Gastrocnemius medialis (tissue), 4 donors: ENCODE measurements around the gene SMARCB1. TPM values are rescaled to one million over a fixed set of nuclear protein-coding genes. Genes with fewer than 3 reads are reported as not detected.

Source experiments
- ATAC-seq, 2 donors: fragments of 150-250 bp; one replicate each; pipeline ENCODE4 v1.9.1; 2016
- DNase-seq, 2 donors: peaks; one replicate each; pipeline ENCODE4 v3.0.0-alpha.2; 2019
- H3K27ac ChIP-seq, 4 donors: fragments of 200-600 bp; sonication (generic); 1 replicate in 1 of 4; 2 replicates in 3 of 4; pipeline ENCODE4 v1.5.1; 2016 to 2018; ENCODE audit warnings: mild to moderate bottlenecking in 2 of 4, moderate library complexity in 1 of 4
- H3K27me3 ChIP-seq, 3 donors: fragments of 200-600 bp; sonication (generic) in 2 of 3; 1 replicate in 1 of 3; 2 replicates in 2 of 3; pipeline versions ENCODE4 v1.5.1 to v1.6.0; 2016 to 2019; ENCODE audit warnings: mild to moderate bottlenecking in 1 of 3, moderate library complexity in 1 of 3
- H3K36me3 ChIP-seq, 2 donors: fragments of 200-600 bp; sonication (generic) in 1 of 2; one replicate each; pipeline ENCODE4 v1.5.1; 2017 to 2018
- H3K4me1 ChIP-seq, 2 donors: fragments of 200-600 bp; sonication (generic) in 1 of 2; one replicate each; pipeline ENCODE4 v1.5.1; 2016 to 2017; ENCODE audit warnings: mild to moderate bottlenecking in 2 of 2
- H3K4me3 ChIP-seq, 4 donors: fragments of 200-600 bp; sonication (generic) in 3 of 4; 1 replicate in 1 of 4; 2 replicates in 3 of 4; pipeline ENCODE4 v1.5.1; 2016 to 2019; ENCODE audit warnings: mild to moderate bottlenecking in 2 of 4
- H3K9me3 ChIP-seq, 3 donors: fragments of 200-600 bp; sonication (generic) in 2 of 3; 1 replicate in 1 of 3; 2 replicates in 2 of 3; pipeline ENCODE4 v1.5.1; 2016 to 2019
- CTCF ChIP-seq, 5 experiments: fragments of 450-650 bp in 3 of 5; fragments of 200-600 bp in 2 of 5; sonication (generic) in 2 of 5; IDR thresholded peaks in 4 of 5; conservative IDR thresholded peaks in 1 of 5; 1 replicate in 4 of 5; 2 replicates in 1 of 5; pipeline ENCODE4 v1.5.1; 2016 to 2019; ENCODE audit warnings: antibody characterized with exemption in 5 of 5, mild to moderate bottlenecking in 3 of 5, moderate library complexity in 3 of 5
- POLR2A ChIP-seq, 2 donors: fragments of 450-650 bp; IDR thresholded peaks; one replicate each; pipeline ENCODE4 v1.6.1; 2017; ENCODE audit warnings: antibody characterized with exemption in 2 of 2, mild to moderate bottlenecking in 2 of 2, moderate library complexity in 2 of 2
- in situ Hi-C, 4 donors: fragments of 200-750 bp; cut with MboI; loops; one replicate each; pipeline versions ENCODE4 v1.15.0 to v1.8.0; 2017; ENCODE audit warnings: low sequenced_read_pairs in 4 of 4
- intact Hi-C: fragments of 100-400 bp; cut with DNase I; formaldehyde crosslinking; loops from one replicate; pipeline ENCODE4 v1.15.1; 2023; ENCODE audit warnings: low total_unique reads
- total RNA-seq, 4 donors: library from RNA; depleted of rRNA; stranded (reverse); fragments of >200 nt; gene quantifications; one replicate each; pipeline versions ENCODE4 v1.1.0 to v1.2.3, GENCODE V29; 2016

The SMARCB1 gene
- total RNA-seq, 4 donors from 2014 or later = 37.8 to 65.6 (median 55.2) TPM

GRCh38 chr22:23787600-23787896 lies 782 bp downstream of the SMARCB1 start:
- H3K27me3 ChIP-seq = no peaks in the 10 kb centered on the region
- in situ Hi-C loops = no loop called here
- H3K36me3 ChIP-seq = peaks cover 0 to 6% of the 10 kb centered on the region in 2 donors
- intact Hi-C loops = loop anchor here (2.0 to 5.0 kb wide), 4 partner anchors 19 to 125 kb away; partner anchors contain the start of gene ZNF70
- peak in 1 of 2 donors; percentile 1 for ATAC-seq
- H3K9me3 ChIP-seq = no peaks in the 10 kb centered on the region
- DNase-seq = no peak
- no peak for TF ChIP-seq POLR2A (IDR thresholded peaks at IDR 0.05)
- no peak for TF ChIP-seq CTCF (IDR thresholded peaks at IDR 0.05 in 4 of 5, conservative IDR thresholded peaks at IDR 0.05 in 1 of 5)
- peak overlapping the region; percentile 78 to 93 (median 84) for H3K4me3 ChIP-seq
- H3K27ac ChIP-seq = peak overlapping the region; percentile 96 to 100 (median 98)
- peaks cover 27 to 34% of the 10 kb centered on the region in 2 donors for H3K4me1 ChIP-seq

- DNase-seq (no peak), ATAC-seq (no peak)
- Histone ChIP-seq H3K36me3 (peaks cover 0 to 10% of the 10 kb centered on the region in 2 donors), H3K27ac (peak overlapping the region; percentile 96 to 100 (median 98)), H3K4me3 (peak overlapping the region; percentile 78 to 93 (median 84)), H3K27me3 (no peaks in the 10 kb centered on the region), H3K4me1 (peaks cover 27 to 34% of the 10 kb centered on the region in 2 donors), H3K9me3 (no peaks in the 10 kb centered on the region)
- intact Hi-C loops = loop anchor here (2.0 to 5.0 kb wide), 4 partner anchors 19 to 124 kb away; partner anchors contain the start of gene ZNF70
- no peak for TF ChIP-seq CTCF (IDR thresholded peaks at IDR 0.05 in 4 of 5, conservative IDR thresholded peaks at IDR 0.05 in 1 of 5)
- no peak for TF ChIP-seq POLR2A (IDR thresholded peaks at IDR 0.05)
- in situ Hi-C loops = no loop called here
These were observed 1.1 kb downstream of the SMARCB1 start for GRCh38 chr22:23787910-23788309.

GRCh38 chr22:23789121-23789520 lies 2.4 kb downstream of the SMARCB1 start:
- intact Hi-C loops = loop anchor here (5.0 kb wide), 1 partner anchor 123 kb away; no protein-coding TSS in a partner anchor
- Histone ChIP-seq H3K36me3 (peaks cover 0 to 22% of the 10 kb centered on the region in 2 donors), H3K27me3 (no peaks in the 10 kb centered on the region), H3K4me3 (no peak overlapping the region), H3K9me3 (no peaks in the 10 kb centered on the region), H3K27ac (peak overlapping the region; percentile 31 to 96 (median 64)), H3K4me1 (peaks cover 27 to 34% of the 10 kb centered on the region in 2 donors)
- no peak for TF ChIP-seq CTCF (IDR thresholded peaks at IDR 0.05 in 4 of 5, conservative IDR thresholded peaks at IDR 0.05 in 1 of 5)
- TF ChIP-seq POLR2A (IDR thresholded peaks at IDR 0.05) = no peak
- ATAC-seq (no peak), DNase-seq (no peak)
- in situ Hi-C loops = no loop called here

- Histone ChIP-seq H3K36me3 (peaks cover 0 to 27% of the 10 kb centered on the region in 2 donors), H3K27ac (peak overlapping the region; percentile 31 to 96 (median 64)), H3K9me3 (no peaks in the 10 kb centered on the region), H3K27me3 (no peaks in the 10 kb centered on the region), H3K4me1 (peaks cover 27 to 34% of the 10 kb centered on the region in 2 donors), H3K4me3 (no peak overlapping the region)
- in situ Hi-C loops = no loop called here
- ATAC-seq (no peak), DNase-seq (no peak)
- no peak for TF ChIP-seq POLR2A (IDR thresholded peaks at IDR 0.05)
- no peak for TF ChIP-seq CTCF (IDR thresholded peaks at IDR 0.05 in 4 of 5, conservative IDR thresholded peaks at IDR 0.05 in 1 of 5)
- intact Hi-C loops = loop anchor here (5.0 kb wide), 1 partner anchor 123 kb away; no protein-coding TSS in a partner anchor
These were observed 2.9 kb downstream of the SMARCB1 start for GRCh38 chr22:23789638-23790037.
